T-helper 2 cell (primary cell): ENCODE results near the gene WASF3.

Source experiments
- DNase-seq, 5 experiments: peaks; one replicate each; pipeline versions ENCODE4 v3.0.0 to v3.0.0-alpha.2; 2012 to 2022

The WASF3 gene

GRCh38 chr13:26548205-26548765, 9.2 kb upstream of the WASF3 start:
- DNase-seq = no peak

- DNase-seq = no peak
Measured at GRCh38 chr13:26549713-26550112, 7.8 kb upstream of the WASF3 start.

GRCh38 chr13:26551255-26551860, 6.1 kb upstream of the WASF3 start:
- no peak for DNase-seq

GRCh38 chr13:26555413-26555812, 2.1 kb upstream of the WASF3 start:
- no peak for DNase-seq

GRCh38 chr13:26557051-26557392, 461 bp upstream of the WASF3 start:
- no peak for DNase-seq

- peak in 1 of 5 experiments; percentile 6 for DNase-seq
Measured at GRCh38 chr13:26558074-26558805, 757 bp downstream of the WASF3 start.

GRCh38 chr13:26558987-26559386, 1.5 kb downstream of the WASF3 start:
- DNase-seq = no peak

- no peak for DNase-seq
Measured at GRCh38 chr13:26560456-26560855, 3.0 kb downstream of the WASF3 start.

GRCh38 chr13:26561067-26561466, 3.6 kb downstream of the WASF3 start:
- DNase-seq = no peak

- DNase-seq = no peak
Measured at GRCh38 chr13:26561651-26562511, 4.4 kb downstream of the WASF3 start.

- no peak for DNase-seq
Measured at GRCh38 chr13:26562512-26562890, 5.0 kb downstream of the WASF3 start.

GRCh38 chr13:26563713-26564112, 6.2 kb downstream of the WASF3 start:
- no peak for DNase-seq

- no peak for DNase-seq
Measured at GRCh38 chr13:26568132-26568815, 10.8 kb downstream of the WASF3 start.

- DNase-seq = no peak
Measured at GRCh38 chr13:26571518-26571917, 14.0 kb downstream of the WASF3 start.

- DNase-seq = no peak
Measured at GRCh38 chr13:26575244-26575643, 17.8 kb downstream of the WASF3 start.

- no peak for DNase-seq
Measured at GRCh38 chr13:26579580-26579979, 22.1 kb downstream of the WASF3 start.

- no peak for DNase-seq
Measured at GRCh38 chr13:26583662-26584061, 26.2 kb downstream of the WASF3 start.

- no peak for DNase-seq
Measured at GRCh38 chr13:26584713-26585112, 27.2 kb downstream of the WASF3 start.

- DNase-seq = no peak
Measured at GRCh38 chr13:26585136-26585535, 27.7 kb downstream of the WASF3 start.

GRCh38 chr13:26587251-26587650, 29.8 kb downstream of the WASF3 start:
- DNase-seq = no peak

GRCh38 chr13:26589226-26589625, 31.7 kb downstream of the WASF3 start:
- DNase-seq = no peak

GRCh38 chr13:26589754-26590153, 32.3 kb downstream of the WASF3 start:
- DNase-seq = no peak

- no peak for DNase-seq
Measured at GRCh38 chr13:26590379-26590778, 32.9 kb downstream of the WASF3 start.
